SKM-1 treated with dmso at 0.1 percent for 144 hours (cell line): ENCODE results near the gene TTBK2.

Experiments
- DNase-seq: peaks from one replicate; lab custom pipeline; 2025; ENCODE audit not compliant: unreplicated experiment; lab: John Stamatoyannopoulos, UW

TTBK2 gene

GRCh38 chr15:42694398-42694797 is 226.2 kb downstream of the TTBK2 start:
- no peak for DNase-seq

GRCh38 chr15:42693942-42694341 is 226.6 kb downstream of the TTBK2 start:
- DNase-seq = no peak

- no peak for DNase-seq
These were observed 227.1 kb downstream of the TTBK2 start for GRCh38 chr15:42693496-42693895.

DNA sequence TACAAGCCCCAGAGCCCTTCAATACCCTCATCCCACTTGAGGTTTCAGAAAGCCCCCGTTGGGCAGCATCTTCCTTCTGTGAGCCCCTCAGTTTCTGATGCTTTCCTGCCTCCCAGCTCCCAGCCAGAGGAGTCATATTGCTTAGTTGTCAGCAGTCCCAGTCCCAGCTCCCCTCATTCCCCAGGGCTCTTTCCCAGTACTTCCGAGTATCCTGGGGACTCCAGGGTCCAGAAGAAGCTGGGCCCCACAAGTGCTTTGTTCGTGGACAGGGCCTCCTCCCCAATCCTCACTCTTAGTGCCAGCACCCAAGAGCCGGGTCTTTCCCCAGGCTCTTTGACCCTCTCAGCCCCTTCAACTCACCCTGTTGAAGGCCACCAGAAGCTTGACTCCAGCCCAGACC is 227.6 kb downstream of the TTBK2 start:
- no peak for DNase-seq

DNA sequence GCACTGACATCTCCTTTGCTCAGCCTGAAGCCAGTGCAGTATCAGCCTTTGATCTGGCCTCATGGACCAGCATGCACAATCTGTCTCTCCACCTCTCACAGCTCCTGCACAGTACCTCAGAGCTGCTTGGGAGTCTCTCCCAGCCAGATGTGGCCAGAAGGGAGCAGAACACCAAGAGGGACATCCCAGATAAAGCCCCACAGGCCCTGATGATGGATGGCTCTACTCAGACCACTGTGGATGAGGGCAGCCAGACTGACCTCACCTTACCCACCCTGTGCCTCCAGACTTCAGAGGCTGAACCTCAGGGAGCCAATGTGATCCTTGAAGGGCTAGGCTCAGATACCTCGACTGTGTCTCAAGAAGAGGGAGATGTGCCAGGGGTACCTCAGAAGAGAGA is 228.0 kb downstream of the TTBK2 start:
- DNase-seq = no peak

DNA sequence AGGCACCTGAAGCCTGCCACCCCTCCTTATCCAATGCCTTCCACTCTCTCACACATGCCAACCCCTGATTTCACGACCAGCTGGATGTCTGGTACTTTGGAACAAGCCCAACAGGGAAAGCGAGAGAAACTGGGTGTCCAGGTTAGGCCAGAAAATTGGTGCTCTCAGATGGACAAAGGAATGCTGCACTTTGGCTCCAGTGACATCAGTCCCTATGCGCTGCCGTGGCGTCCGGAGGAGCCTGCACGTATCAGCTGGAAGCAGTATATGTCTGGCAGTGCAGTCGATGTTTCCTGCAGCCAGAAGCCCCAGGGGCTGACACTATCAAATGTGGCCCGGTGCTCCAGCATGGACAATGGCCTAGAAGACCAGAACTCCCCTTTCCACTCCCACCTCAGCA is 228.8 kb downstream of the TTBK2 start:
- DNase-seq = no peak

GRCh38 chr15:42691308-42691707 is 229.3 kb downstream of the TTBK2 start:
- no peak for DNase-seq
